T-helper 9 cell (primary cell): ENCODE results near the gene APOF.
A peak's percentile ranks its signal among the peaks of the same experiment; 100 is the strongest.
"Not testable (repeated sequence)": the region's sequence is repeated elsewhere in the genome, so short reads cannot be mapped to it uniquely, and the experiment has no call there.

Experiments used
- DNase-seq: peaks from one replicate; pipeline ENCODE4 v3.0.0-alpha.2; 2020

The APOF gene

GRCh38 chr12:56366948-56367347 is 4.3 kb upstream of the APOF start:
- no peak for DNase-seq

GRCh38 chr12:56361487-56362129 is 1.0 kb downstream of the APOF start:
- DNase-seq: no peak

GRCh38 chr12:56359851-56360767 is 2.5 kb downstream of the APOF start, which contains the start of gene STAT2:
STAT2 (minus strand) TSS chr12:56360107; CDS start chr12:56356571, 3,536 bp downstream.
- peak; percentile 97 for DNase-seq

- no peak for DNase-seq
Observed at GRCh38 chr12:56358836-56359532, 3.7 kb downstream of the APOF start.

- no peak for DNase-seq
Observed at GRCh38 chr12:56351325-56351724, 11.3 kb downstream of the APOF start.

GRCh38 chr12:56350662-56351061 is 12.0 kb downstream of the APOF start:
- DNase-seq: no peak

- no peak for DNase-seq
Observed at GRCh38 chr12:56348776-56349175, 13.9 kb downstream of the APOF start.

GRCh38 chr12:56347255-56347654 is 15.4 kb downstream of the APOF start:
- DNase-seq: not testable (repeated sequence)

GRCh38 chr12:56346675-56347074 is 16.0 kb downstream of the APOF start:
- DNase-seq: peak; percentile 8

GRCh38 chr12:56342290-56342689 is 20.4 kb downstream of the APOF start:
- not testable (repeated sequence) for DNase-seq

GRCh38 chr12:56341616-56342015 is 21.0 kb downstream of the APOF start:
- DNase-seq: no peak

- no peak for DNase-seq
Observed at GRCh38 chr12:56339158-56339422, 23.6 kb downstream of the APOF start.

GRCh38 chr12:56338308-56339157 is 24.1 kb downstream of the APOF start, which contains the start of gene IL23A:
IL23A (plus strand) TSS chr12:56338884; CDS start chr12:56339045, 161 bp downstream.
- DNase-seq: peak; percentile 77

GRCh38 chr12:56337753-56338251 is 24.9 kb downstream of the APOF start:
- no peak for DNase-seq

GRCh38 chr12:56336361-56337167 is 26.1 kb downstream of the APOF start:
- no peak for DNase-seq

- not testable (repeated sequence) for DNase-seq
Observed at GRCh38 chr12:56335527-56335926, 27.1 kb downstream of the APOF start.

- DNase-seq: no peak
Observed at GRCh38 chr12:56334490-56334793, 28.2 kb downstream of the APOF start.

- DNase-seq: peak; percentile 87
Observed at GRCh38 chr12:56333679-56334489, 28.8 kb downstream of the APOF start, which contains the start of gene PAN2. PAN2 (minus strand) TSS chr12:56334000; CDS start chr12:56333094, 906 bp downstream.

GRCh38 chr12:56333197-56333678 is 29.4 kb downstream of the APOF start:
- no peak for DNase-seq

GRCh38 chr12:56332512-56333196 is 30.0 kb downstream of the APOF start:
- no peak for DNase-seq
